ENCODE results near the gene DBP. TPM values are rescaled to one million over a fixed set of nuclear protein-coding genes. Genes with fewer than 3 reads are reported as not detected.

Gene DBP
- total RNA-seq, 1 experiment from 2014 or later = 12.6 TPM

DNA sequence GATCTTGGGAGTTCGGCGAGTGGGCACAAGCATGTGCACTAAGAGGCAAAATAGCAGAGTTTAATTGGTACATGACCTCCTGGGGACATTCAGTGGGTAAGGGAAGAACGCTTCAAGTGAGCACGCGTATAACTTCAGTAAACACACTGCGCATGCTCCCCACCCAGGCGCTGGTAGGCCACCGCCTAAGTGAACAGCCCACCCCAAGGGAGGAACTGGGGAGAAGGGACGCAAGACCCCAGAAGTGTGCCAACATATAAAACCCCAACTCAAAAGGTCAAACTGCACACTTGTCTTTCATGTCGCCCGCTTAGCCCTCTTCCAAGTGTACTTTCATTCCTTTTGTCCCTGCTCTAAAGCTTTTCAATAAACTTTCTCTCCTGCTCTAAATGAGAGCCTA, 46.2 kb upstream of the DBP start:
- Histone ChIP-seq H4K8ac (replicated peaks; ENCODE audit: insufficient read length, low read depth, low read length) (no peak overlapping the region), H3K4me2 (ENCODE audit: insufficient read depth, insufficient read length, low read length) (no peak overlapping the region), H3T11ph (ENCODE audit: low read length) (no peak overlapping the region), H3K56ac (ENCODE audit: insufficient read length, low read depth, low read length) (no peak overlapping the region), H3K23me2 (ENCODE audit: insufficient read length, low read depth, low read length, poor library complexity, severe bottlenecking) (no peaks in the 10 kb centered on the region), H3K27ac (ENCODE audit: insufficient read length, low read depth, low read length) (no peak overlapping the region), H3K9ac (ENCODE audit: extremely low read depth, insufficient read length, low read length) (no peak overlapping the region), H4K91ac (ENCODE audit: insufficient read length, low read depth, low read length) (no peak overlapping the region), H2AK5ac (ENCODE audit: insufficient read length, low read length) (no peak overlapping the region), H4K20me1 (ENCODE audit: control insufficient read depth, insufficient read depth, insufficient read length) (no peaks in the 10 kb centered on the region), H3K9me3 (ENCODE audit: control insufficient read depth, low read depth, low read length) (no peaks in the 10 kb centered on the region), H4K5ac (ENCODE audit: insufficient read length, low read depth, low read length) (no peak overlapping the region), H3K14ac (ENCODE audit: insufficient read depth, low read length) (no peak overlapping the region), H2BK15ac (ENCODE audit: low read depth, low read length) (no peak overlapping the region), H2BK120ac (ENCODE audit: low read depth, low read length, poor library complexity, severe bottlenecking) (no peak overlapping the region), H3K4me1 (ENCODE audit: insufficient read depth, low read length) (no peaks in the 10 kb centered on the region), H3K79me2 (ENCODE audit: insufficient read depth, low read length) (no peaks in the 10 kb centered on the region), H2BK20ac (ENCODE audit: low read depth, low read length, poor library complexity, severe bottlenecking) (no peak overlapping the region), H2BK5ac (ENCODE audit: insufficient read length, low read length) (no peak overlapping the region), H2BK12ac (ENCODE audit: insufficient read length, low read depth, low read length) (no peak overlapping the region), H2AFZ (ENCODE audit: low read length) (no peak overlapping the region), H3K27me3 (ENCODE audit: insufficient read depth, low read length) (no peaks in the 10 kb centered on the region; the same call in 1 of the 2 replicates), H3K18ac (ENCODE audit: insufficient read length, low read depth, low read length) (no peak overlapping the region), H3K4ac (ENCODE audit: low read depth, low read length) (no peak overlapping the region), H3K23ac (ENCODE audit: insufficient read length, low read depth, low read length) (no peak overlapping the region), H3K79me1 (ENCODE audit: insufficient read depth, low read depth, low read length, poor library complexity, severe bottlenecking) (no peaks in the 10 kb centered on the region)
- peaks cover 3 to 6% of the 10 kb centered on the region in 2 experiments for H3K4me1 Mint-ChIP-seq
- peak overlapping the region in 1 of 3 experiments; percentile 72; a peak in 1 of 7 replicates for H3K27ac Mint-ChIP-seq
- TF ChIP-seq, protein P1, sequence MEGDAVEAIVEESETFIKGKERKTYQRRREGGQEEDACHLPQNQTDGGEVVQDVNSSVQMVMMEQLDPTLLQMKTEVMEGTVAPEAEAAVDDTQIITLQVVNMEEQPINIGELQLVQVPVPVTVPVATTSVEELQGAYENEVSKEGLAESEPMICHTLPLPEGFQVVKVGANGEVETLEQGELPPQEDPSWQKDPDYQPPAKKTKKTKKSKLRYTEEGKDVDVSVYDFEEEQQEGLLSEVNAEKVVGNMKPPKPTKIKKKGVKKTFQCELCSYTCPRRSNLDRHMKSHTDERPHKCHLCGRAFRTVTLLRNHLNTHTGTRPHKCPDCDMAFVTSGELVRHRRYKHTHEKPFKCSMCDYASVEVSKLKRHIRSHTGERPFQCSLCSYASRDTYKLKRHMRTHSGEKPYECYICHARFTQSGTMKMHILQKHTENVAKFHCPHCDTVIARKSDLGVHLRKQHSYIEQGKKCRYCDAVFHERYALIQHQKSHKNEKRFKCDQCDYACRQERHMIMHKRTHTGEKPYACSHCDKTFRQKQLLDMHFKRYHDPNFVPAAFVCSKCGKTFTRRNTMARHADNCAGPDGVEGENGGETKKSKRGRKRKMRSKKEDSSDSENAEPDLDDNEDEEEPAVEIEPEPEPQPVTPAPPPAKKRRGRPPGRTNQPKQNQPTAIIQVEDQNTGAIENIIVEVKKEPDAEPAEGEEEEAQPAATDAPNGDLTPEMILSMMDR (conservative IDR thresholded peaks at IDR 0.05) = no peak
- WGBS (ENCODE audit: extremely low coverage, insufficient read length, low lambda C conversion rate) = no CpG with 5 or more reads among the region's 11 CpGs
- no peaks in the 10 kb centered on the region; a peak in 1 of 7 replicates for H3K36me3 Mint-ChIP-seq (ENCODE audit: insufficient read depth in 1 of 3, low read depth in 3 of 3)
- DNase-seq = no peak
- H3K27me3 Mint-ChIP-seq (ENCODE audit: low read depth) = peaks cover 5% of the 10 kb centered on the region
- no peaks in the 10 kb centered on the region for H3K9me3 Mint-ChIP-seq
- H3K4me3 Mint-ChIP-seq = no peak overlapping the region
